Glomerular visceral epithelial cell (primary cell): ENCODE measurements around the gene PBX4.

ENCODE experiments used
- DNase-seq: peaks from one replicate; pipeline ENCODE4 v3.0.0-alpha.2; 2016; ENCODE audit errors: extremely low spot score

The PBX4 gene

GRCh38 chr19:19554074-19555023 lies 64.1 kb downstream of the PBX4 start:
- DNase-seq, result no peak

DNA sequence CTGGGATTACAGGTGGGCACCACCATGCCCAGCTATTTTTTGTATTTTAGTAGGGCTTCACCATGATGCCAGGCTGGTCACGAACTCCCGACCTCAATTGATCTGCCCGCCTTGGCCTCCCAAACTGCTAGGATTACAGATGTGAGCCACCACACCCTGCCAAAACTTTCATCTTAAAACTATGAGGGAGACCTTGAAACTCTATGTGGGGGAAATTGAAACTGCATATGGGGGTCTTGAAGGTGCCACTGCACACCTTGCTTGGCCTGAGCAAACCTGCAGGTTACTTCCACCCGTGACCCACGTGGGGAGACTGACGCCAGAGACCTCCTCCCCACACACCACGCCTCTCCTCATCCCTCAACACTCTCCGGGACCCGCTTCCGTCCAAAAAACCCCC lies 64.8 kb downstream of the PBX4 start:
- DNase-seq, result no peak

DNA sequence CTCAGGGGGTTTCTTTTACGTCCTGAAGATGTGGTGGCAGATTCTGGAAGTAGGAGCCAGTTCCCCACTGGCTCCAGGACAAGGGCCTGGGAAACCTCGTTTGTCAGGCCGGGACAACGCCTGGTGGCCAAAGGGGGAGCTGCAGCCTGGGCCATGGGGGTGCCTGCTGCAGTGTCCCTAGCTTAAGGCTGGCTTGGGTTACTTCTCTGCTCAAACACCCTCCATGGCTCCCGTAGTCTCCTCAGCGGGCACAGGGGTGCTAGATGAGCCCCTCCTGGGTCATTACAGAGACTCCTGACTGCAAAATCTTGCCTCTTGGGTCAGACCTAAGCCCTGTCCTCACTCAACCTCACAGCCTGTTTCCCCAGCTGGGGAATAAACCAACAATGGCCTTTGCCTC lies 65.7 kb downstream of the PBX4 start:
- no peak for DNase-seq

DNA sequence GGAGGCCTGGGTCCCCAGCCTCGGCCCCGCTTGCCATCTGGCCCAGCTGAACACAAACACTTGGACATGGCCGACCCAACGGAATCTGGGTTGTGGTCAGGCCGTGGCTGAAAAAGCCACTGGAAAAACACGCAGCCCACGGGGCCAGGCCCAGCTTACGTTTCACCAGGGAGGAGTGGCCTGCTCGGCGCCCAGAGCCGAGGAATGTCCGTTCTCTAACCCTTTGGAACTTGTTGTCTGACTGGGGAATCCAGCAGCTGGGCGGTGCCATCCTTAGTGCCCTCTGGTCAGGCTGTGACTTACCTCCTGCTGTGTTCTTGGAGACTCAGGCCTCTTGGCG lies 66.7 kb downstream of the PBX4 start:
- peak; percentile 17 for DNase-seq

GRCh38 chr19:19550972-19551852 lies 67.3 kb downstream of the PBX4 start:
- no peak for DNase-seq

- peak; percentile 45 for DNase-seq
Measured at GRCh38 chr19:19550485-19550929, 68.0 kb downstream of the PBX4 start.

- DNase-seq, result no peak
Measured at GRCh38 chr19:19549804-19550464, 68.6 kb downstream of the PBX4 start.

DNA sequence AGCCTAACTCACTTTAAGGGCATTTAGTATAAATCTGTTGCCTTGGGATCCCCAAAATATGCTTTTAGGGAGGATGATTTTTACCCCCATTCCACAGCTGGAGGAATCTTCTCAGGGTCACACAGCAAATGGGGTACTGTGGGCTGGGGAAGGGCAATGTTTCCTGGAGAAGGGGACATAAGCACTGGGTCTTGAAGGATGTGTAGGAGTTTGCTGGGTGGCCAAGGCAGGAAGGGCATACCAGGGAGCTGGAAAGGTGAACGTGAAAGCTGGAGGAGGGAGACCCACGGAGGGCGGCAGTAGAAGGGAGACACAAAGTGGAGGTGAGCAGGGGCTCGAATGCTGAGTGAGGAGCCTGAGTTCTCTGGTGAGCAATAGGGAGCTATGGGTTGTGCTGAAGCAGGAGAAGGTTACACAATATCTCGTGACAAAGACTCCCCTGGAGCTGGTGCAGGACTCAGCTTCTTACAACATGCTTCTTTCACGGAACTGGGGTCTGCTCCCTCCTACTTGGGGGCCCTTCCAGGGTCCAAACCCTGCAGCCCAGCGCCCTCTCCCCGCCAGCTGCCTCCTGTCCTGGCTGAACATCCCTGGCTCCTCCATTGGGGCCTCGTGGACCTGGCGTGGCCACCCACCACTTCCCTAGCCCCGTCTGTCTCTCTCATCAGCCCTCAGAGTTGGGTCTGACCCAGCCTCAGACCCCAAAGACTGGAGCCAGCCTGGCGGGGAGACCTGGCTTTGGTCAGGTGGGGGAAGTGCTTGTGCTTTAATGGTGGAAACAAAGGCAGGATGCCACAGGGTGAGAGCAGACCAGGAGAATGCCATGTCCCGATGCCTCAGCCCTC lies 69.3 kb downstream of the PBX4 start:
- no peak for DNase-seq

GRCh38 chr19:19547674-19548336 lies 70.7 kb downstream of the PBX4 start:
- no peak for DNase-seq

- DNase-seq, result no peak
Measured at GRCh38 chr19:19546751-19547162, 71.7 kb downstream of the PBX4 start.

- DNase-seq, result no peak
Measured at GRCh38 chr19:19545707-19546106, 72.8 kb downstream of the PBX4 start.

GRCh38 chr19:19544954-19545591 lies 73.4 kb downstream of the PBX4 start:
- DNase-seq, result no peak

GRCh38 chr19:19544257-19544953 lies 74.1 kb downstream of the PBX4 start:
- no peak for DNase-seq

GRCh38 chr19:19543640-19544039 lies 74.8 kb downstream of the PBX4 start:
- DNase-seq, result no peak

DNA sequence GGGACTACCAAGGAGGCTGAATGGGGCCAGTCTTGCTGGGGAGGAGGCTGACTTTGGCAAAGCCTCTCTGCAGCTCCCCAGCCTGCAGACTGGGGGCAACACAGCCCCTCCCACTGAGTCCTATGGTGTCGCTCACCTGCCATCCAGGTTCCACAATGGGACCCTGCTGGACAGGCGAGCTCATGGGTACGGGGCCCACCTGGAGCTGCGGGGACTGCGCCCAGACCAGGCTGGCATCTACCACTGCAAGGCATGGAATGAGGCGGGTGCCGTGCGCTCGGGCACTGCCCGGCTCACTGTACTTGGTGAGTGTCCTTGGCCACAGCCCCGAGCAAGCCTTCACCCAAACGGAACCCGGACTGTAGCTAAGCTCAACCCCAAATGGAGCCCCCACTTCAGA lies 75.4 kb downstream of the PBX4 start:
- DNase-seq, result no peak

GRCh38 chr19:19542507-19542906 lies 76.0 kb downstream of the PBX4 start:
- DNase-seq, result no peak

DNA sequence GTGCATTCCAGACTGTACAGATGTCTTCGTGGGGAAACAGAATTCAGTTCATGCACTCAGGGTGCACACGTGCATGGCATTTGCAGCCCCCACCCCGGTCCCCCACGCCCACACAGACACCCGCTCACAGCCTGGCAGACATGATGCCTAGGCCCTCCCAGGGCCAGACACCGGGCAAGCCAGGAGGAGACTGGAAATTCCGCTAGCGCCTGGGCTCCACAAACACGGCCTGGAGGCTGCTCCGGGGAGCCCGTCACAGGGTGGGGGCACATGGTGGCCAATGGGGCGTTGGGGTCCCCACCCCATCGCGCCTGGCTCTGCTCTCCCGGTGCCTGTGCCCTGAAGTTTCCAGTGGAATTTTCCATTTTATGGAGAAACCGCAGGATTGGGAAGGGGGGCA lies 76.9 kb downstream of the PBX4 start:
- no peak for DNase-seq

DNA sequence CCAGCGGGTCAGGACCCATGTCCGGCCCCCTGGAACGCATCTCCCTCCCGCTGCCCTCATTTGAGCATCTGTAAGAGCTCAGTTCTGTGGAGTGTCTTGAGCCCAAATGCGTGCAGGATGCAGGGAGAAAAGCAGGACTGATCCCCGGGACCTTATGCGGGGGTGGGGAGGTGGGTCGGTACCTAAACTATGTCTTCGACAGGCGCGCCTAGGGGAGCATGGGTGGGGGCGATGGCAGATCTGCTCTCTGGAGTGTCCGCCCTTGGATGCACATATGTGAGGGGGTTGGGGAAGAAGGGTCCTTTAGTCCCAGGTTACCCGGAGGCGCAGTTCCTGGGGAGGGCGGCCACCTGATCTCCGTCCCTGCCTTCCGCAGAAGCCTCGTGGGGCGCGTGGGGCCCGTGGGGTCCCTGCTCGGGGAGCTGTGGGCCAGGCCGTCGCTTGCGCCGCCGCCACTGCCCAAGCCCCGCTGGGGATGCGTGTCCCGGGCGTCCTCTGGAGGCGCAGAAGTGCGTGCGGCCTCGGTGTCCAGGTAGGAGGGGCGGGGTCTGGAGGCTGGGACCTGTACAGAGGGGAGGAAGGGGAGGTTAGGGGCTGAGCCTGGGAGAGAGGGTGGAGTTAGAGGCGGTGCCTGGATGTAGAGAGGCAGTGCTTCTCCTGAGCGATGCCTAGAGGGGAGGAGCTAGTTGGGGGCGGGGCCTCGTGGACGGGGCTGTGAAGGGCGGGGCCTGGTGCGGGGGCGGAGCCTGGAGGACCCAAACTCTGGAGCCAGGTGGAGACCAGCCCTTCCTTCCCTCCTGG lies 77.6 kb downstream of the PBX4 start:
- DNase-seq, result no peak
